Measurements from ENCODE around the gene A2ML1. TPM values are rescaled to one million over a fixed set of nuclear protein-coding genes. Genes with fewer than 3 reads are reported as not detected.

Gene A2ML1
- total RNA-seq (2013), result not detected
- not detected for polyA plus RNA-seq
- not detected in 2 replicates for polyA minus RNA-seq
- total RNA-seq, result 0 to 2.9 (median 0.11) reads per million in 11 experiments

DNA sequence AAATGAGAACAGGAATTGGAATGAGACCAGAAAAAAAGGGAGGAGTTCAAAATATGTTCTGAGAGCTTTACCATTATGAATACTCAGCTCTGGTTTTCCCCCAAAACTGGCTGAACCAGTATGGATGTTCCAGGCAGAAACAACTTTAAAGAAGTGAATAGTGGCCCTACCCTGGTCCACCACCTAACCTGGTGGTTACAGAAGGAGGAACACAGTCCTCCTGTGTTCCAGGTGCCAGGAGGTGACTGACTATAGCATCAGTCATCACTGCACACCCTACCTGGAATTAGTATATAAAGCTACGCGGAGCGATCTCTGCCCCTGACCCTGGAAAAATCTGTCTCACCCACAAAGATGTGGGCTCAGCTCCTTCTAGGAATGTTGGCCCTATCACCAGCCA is at the start of gene A2ML1:
TSS of gene A2ML1 (plus strand) at position 324 of the 400 bp plus-strand sequence. CDS start at position 355, 31 bp downstream.
- H3K27me3 Mint-ChIP-seq (ENCODE audit: low read depth in 3 of 3), result peaks cover 3 to 5% (median 3%) of the 10 kb centered on the region in 3 donors
- Histone ChIP-seq H3K27ac (ENCODE audit: low read depth in 1 of 2, low read length in 2 of 2) (no peak within 1 kb of the TSS), H4K20me1 (ENCODE audit: insufficient read depth, low read length) (no peaks in the 10 kb centered on the region), H3K4me1 (ENCODE audit: control insufficient read depth in 1 of 2, insufficient read depth in 2 of 2, low read length in 2 of 2) (peaks cover 0 to 5% of the 10 kb centered on the region in 2 donors), H3K36me3 (replicated peaks in 1 of 2; ENCODE audit: control insufficient read depth in 1 of 2, insufficient read depth in 2 of 2, low read length in 2 of 2) (no peaks in the 10 kb centered on the region), H3K27me3 (ENCODE audit: control insufficient read depth in 2 of 2, insufficient read depth in 2 of 2, low read length in 2 of 2) (no peaks in the 10 kb centered on the region), H2AFZ (ENCODE audit: insufficient read depth, low read depth, low read length, poor library complexity, severe bottlenecking) (peak within 1 kb of the TSS; percentile 1), H3K9me3 (replicated peaks in 1 of 2; ENCODE audit: control insufficient read depth in 1 of 2, insufficient read depth in 1 of 2, low read length in 2 of 2) (no peaks in the 10 kb centered on the region), H3K4me2 (replicated peaks; ENCODE audit: extremely low read depth, low read length, poor library complexity, severe bottlenecking) (no peak within 1 kb of the TSS), H3K4me3 (replicated peaks in 1 of 3; ENCODE audit: low read depth in 2 of 3, low read length in 3 of 3) (no peak within 1 kb of the TSS), H3K79me2 (ENCODE audit: insufficient read depth, low read length) (no peaks in the 10 kb centered on the region), H3K9ac (ENCODE audit: insufficient read depth, low read length, poor library complexity, severe bottlenecking) (no peak within 1 kb of the TSS)
- H3K36me3 Mint-ChIP-seq, result no peaks in the 10 kb centered on the region
- intact Hi-C loops (cut with micrococcal nuclease), result no loop called here
- no peak within 1 kb of the TSS for H3K4me3 Mint-ChIP-seq
- peaks cover 13% of the 10 kb centered on the region for H3K4me1 Mint-ChIP-seq
- peaks cover 0 to 3% (median 0%) of the 10 kb centered on the region in 7 donors for H3K9me3 Mint-ChIP-seq
- H3K27ac Mint-ChIP-seq, result no peak within 1 kb of the TSS
- TF ChIP-seq, protein P1, sequence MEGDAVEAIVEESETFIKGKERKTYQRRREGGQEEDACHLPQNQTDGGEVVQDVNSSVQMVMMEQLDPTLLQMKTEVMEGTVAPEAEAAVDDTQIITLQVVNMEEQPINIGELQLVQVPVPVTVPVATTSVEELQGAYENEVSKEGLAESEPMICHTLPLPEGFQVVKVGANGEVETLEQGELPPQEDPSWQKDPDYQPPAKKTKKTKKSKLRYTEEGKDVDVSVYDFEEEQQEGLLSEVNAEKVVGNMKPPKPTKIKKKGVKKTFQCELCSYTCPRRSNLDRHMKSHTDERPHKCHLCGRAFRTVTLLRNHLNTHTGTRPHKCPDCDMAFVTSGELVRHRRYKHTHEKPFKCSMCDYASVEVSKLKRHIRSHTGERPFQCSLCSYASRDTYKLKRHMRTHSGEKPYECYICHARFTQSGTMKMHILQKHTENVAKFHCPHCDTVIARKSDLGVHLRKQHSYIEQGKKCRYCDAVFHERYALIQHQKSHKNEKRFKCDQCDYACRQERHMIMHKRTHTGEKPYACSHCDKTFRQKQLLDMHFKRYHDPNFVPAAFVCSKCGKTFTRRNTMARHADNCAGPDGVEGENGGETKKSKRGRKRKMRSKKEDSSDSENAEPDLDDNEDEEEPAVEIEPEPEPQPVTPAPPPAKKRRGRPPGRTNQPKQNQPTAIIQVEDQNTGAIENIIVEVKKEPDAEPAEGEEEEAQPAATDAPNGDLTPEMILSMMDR (IDR thresholded peaks at IDR 0.05), result no peak
- WGBS (ENCODE audit: insufficient coverage), result no CpG with 5 or more reads among the region's 3 CpGs
- no peak for DNase-seq

DNA sequence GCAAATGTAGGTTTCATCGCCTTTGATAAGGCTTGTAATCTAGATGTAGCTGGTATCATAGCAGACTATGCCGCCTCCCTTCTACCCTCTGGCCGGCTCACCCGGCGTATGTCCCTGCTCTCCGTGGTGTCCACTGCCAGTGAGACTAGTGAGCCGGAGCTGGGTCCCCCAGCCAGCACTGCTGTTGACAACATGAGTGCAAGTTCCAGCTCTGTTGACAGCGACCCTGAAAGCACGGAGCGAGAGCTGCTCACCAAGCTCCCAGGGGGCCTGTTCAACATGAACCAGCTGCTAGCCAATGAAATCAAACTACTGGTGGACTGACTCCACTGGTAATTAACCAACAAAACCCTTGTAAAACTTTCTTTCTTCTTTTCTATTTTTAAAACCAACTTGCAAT is 49.0 kb upstream of the A2ML1 start:
- peaks cover 0 to 8% of the 10 kb centered on the region in 2 donors for H3K36me3 ChIP-seq (replicated peaks in 1 of 2; ENCODE audit: control insufficient read depth in 1 of 2, insufficient read depth in 2 of 2, low read length in 2 of 2)
- no peak overlapping the region for H3K4me3 Mint-ChIP-seq
- H3K4me1 Mint-ChIP-seq, result no peaks in the 10 kb centered on the region
- H3K27me3 Mint-ChIP-seq (ENCODE audit: low read depth in 3 of 3), result no peaks in the 10 kb centered on the region
- peaks cover 11 to 20% of the 10 kb centered on the region in 2 donors for H3K36me3 Mint-ChIP-seq
- intact Hi-C loops (cut with micrococcal nuclease), result no loop called here
- no peak overlapping the region for H3K4me2 ChIP-seq (replicated peaks; ENCODE audit: extremely low read depth, low read length, poor library complexity, severe bottlenecking)
- no peaks in the 10 kb centered on the region for H3K9me3 ChIP-seq (replicated peaks in 1 of 2; ENCODE audit: control insufficient read depth in 1 of 2, insufficient read depth in 1 of 2, low read length in 2 of 2)
- no peaks in the 10 kb centered on the region for H3K9me3 Mint-ChIP-seq
- H3K27ac Mint-ChIP-seq, result peak overlapping the region in 1 of 7 donors; percentile 32
- H3K4me1 ChIP-seq (ENCODE audit: control insufficient read depth in 1 of 2, insufficient read depth in 2 of 2, low read length in 2 of 2), result no peaks in the 10 kb centered on the region
- DNase-seq, result no peak
- H4K20me1 ChIP-seq (ENCODE audit: insufficient read depth, low read length), result no peaks in the 10 kb centered on the region
- H3K4me3 ChIP-seq (replicated peaks in 1 of 3; ENCODE audit: low read depth in 2 of 3, low read length in 3 of 3), result no peak overlapping the region
- H3K27me3 ChIP-seq (ENCODE audit: control insufficient read depth in 2 of 2, insufficient read depth in 2 of 2, low read length in 2 of 2), result no peaks in the 10 kb centered on the region
- TF ChIP-seq, protein P1 (IDR thresholded peaks at IDR 0.05), result no peak
- no peaks in the 10 kb centered on the region for H3K79me2 ChIP-seq (ENCODE audit: insufficient read depth, low read length)
- no peak overlapping the region for H2AFZ ChIP-seq (ENCODE audit: insufficient read depth, low read depth, low read length, poor library complexity, severe bottlenecking)
- WGBS (ENCODE audit: insufficient coverage), result 96% methylated on average over 10 of the region's 10 CpGs
- no peak overlapping the region for H3K27ac ChIP-seq (ENCODE audit: low read depth in 1 of 2, low read length in 2 of 2)
- H3K9ac ChIP-seq (ENCODE audit: insufficient read depth, low read length, poor library complexity, severe bottlenecking), result no peak overlapping the region
